Prostate gland (tissue), 2 donors: ENCODE measurements around the gene DPYSL3. TPM values are rescaled to one million over a fixed set of nuclear protein-coding genes. Genes with fewer than 3 reads are reported as not detected.

Experiments used
- DNase-seq: peaks from one replicate; pipeline ENCODE4 v3.0.0-alpha.2; 2019; ENCODE audit warnings: low spot score
- H3K27ac ChIP-seq, 2 donors: fragments of 200-600 bp; sonication (generic); 2 replicates each; pipeline ENCODE4 v1.5.1; 2017 to 2019
- H3K27me3 ChIP-seq: fragments of 200-600 bp; sonication (generic); replicated peaks from 2 replicates; pipeline ENCODE4 v1.5.1; 2019; ENCODE audit not compliant: insufficient read depth
- H3K36me3 ChIP-seq, 2 donors: fragments of 200-600 bp; sonication (generic); 1 replicate in 1 of 2; 2 replicates in 1 of 2; pipeline versions ENCODE4 v1.5.1 to v1.8.1; 2017 to 2019
- H3K4me1 ChIP-seq: fragments of 200-600 bp; sonication (generic); replicated peaks from 2 replicates; pipeline ENCODE4 v1.5.1; 2019
- H3K4me3 ChIP-seq, 2 donors: fragments of 200-600 bp; sonication (generic); 2 replicates each; pipeline ENCODE4 v1.5.1; 2017 to 2019
- H3K9me3 ChIP-seq: fragments of 200-600 bp; sonication (generic); 2 replicates; pipeline ENCODE4 v1.5.1; 2017
- CTCF ChIP-seq, 4 experiments: fragments of 200-600 bp in 2 of 4; fragments of 450-650 bp in 2 of 4; sonication (generic) in 2 of 4; IDR thresholded peaks; 1 replicate in 3 of 4; 2 replicates in 1 of 4; pipeline ENCODE4 v1.5.1; 2016 to 2019; ENCODE audit warnings: antibody characterized with exemption in 4 of 4, mild to moderate bottlenecking in 2 of 4, moderate library complexity in 2 of 4
- POLR2A ChIP-seq: fragments of 450-650 bp; IDR thresholded peaks from one replicate; pipeline ENCODE4 v1.6.1; 2016; ENCODE audit warnings: antibody characterized with exemption, mild to moderate bottlenecking
- POLR2AphosphoS5 ChIP-seq: sonication (generic); formaldehyde crosslinking; IDR thresholded peaks from one replicate; pipeline ENCODE4 v1.6.1; 2017; ENCODE audit warnings: antibody characterized with exemption
- WGBS: methylation state at CpG from one replicate; pipeline ENCODE4 v1.1.5; 2018; 5-methylcytosine and 5-hydroxymethylcytosine counted together
- intact Hi-C: fragments of 100-400 bp; cut with DNase I; formaldehyde crosslinking; loops from one replicate; pipeline ENCODE4 v1.14.2; 2022
- total RNA-seq, 2 donors: library from RNA; depleted of rRNA; stranded (reverse); fragments of >200 nt; gene quantifications; one replicate each; pipeline ENCODE4 v1.1.0, GENCODE V29; 2016

Gene DPYSL3
- total RNA-seq, 2 donors from 2014 or later: 113 to 126 TPM

- Histone ChIP-seq H3K36me3 (no peaks in the 10 kb centered on the region), H3K27ac (peak overlapping the region; percentile 20 to 35), H3K4me3 (no peak overlapping the region), H3K9me3 (no peaks in the 10 kb centered on the region), H3K27me3 (no peaks in the 10 kb centered on the region), H3K4me1 (no peaks in the 10 kb centered on the region)
- no peak for DNase-seq
- no peak for TF ChIP-seq CTCF (IDR thresholded peaks at IDR 0.05)
- TF ChIP-seq POLR2A: no peak
- TF ChIP-seq POLR2AphosphoS5: no peak
- intact Hi-C loops: no loop called here
- 61% methylated on average over 3 of the region's 3 CpGs for WGBS
Measured at GRCh38 chr5:147431586-147431985, 78.3 kb downstream of the DPYSL3 start.

GRCh38 chr5:147430628-147431027 is 79.2 kb downstream of the DPYSL3 start:
- no peak for DNase-seq
- WGBS: 74% methylated on average over 2 of the region's 2 CpGs
- Histone ChIP-seq H3K27me3 (no peaks in the 10 kb centered on the region), H3K9me3 (no peaks in the 10 kb centered on the region), H3K4me1 (no peaks in the 10 kb centered on the region), H3K36me3 (no peaks in the 10 kb centered on the region), H3K27ac (no peak overlapping the region), H3K4me3 (no peak overlapping the region)
- intact Hi-C loops: no loop called here
- TF ChIP-seq CTCF (IDR thresholded peaks at IDR 0.05) (no peak), POLR2AphosphoS5 (no peak), POLR2A (no peak)

- Histone ChIP-seq H3K27ac (peak overlapping the region in 1 of 2 donors; percentile 8), H3K9me3 (no peaks in the 10 kb centered on the region), H3K4me1 (no peaks in the 10 kb centered on the region), H3K4me3 (no peak overlapping the region), H3K27me3 (no peaks in the 10 kb centered on the region), H3K36me3 (no peaks in the 10 kb centered on the region)
- 45% methylated on average over 1 of the region's 1 CpG for WGBS
- no peak for DNase-seq
- TF ChIP-seq POLR2AphosphoS5: no peak
- TF ChIP-seq POLR2A: no peak
- TF ChIP-seq CTCF (IDR thresholded peaks at IDR 0.05): no peak
- intact Hi-C loops: no loop called here
Measured at GRCh38 chr5:147427521-147428401, 82.1 kb downstream of the DPYSL3 start.

- DNase-seq: no peak
- no peak for TF ChIP-seq POLR2AphosphoS5
- no peak for TF ChIP-seq POLR2A
- no peak for TF ChIP-seq CTCF (IDR thresholded peaks at IDR 0.05)
- no peaks in the 10 kb centered on the region for H3K4me1 ChIP-seq
- H3K36me3 ChIP-seq: no peaks in the 10 kb centered on the region
- WGBS: 65% methylated on average over 3 of the region's 3 CpGs
- intact Hi-C loops: no loop called here
- H3K4me3 ChIP-seq: no peak overlapping the region
- H3K9me3 ChIP-seq: no peaks in the 10 kb centered on the region
- no peak overlapping the region for H3K27ac ChIP-seq
- H3K27me3 ChIP-seq: no peaks in the 10 kb centered on the region
Measured at GRCh38 chr5:147426640-147427327, 83.1 kb downstream of the DPYSL3 start.
